ENCODE results near the gene MEIOSIN.
"Not testable (repeated sequence)": the region's sequence is repeated elsewhere in the genome, so short reads cannot be mapped to it uniquely, and the experiment has no call there.

DNA sequence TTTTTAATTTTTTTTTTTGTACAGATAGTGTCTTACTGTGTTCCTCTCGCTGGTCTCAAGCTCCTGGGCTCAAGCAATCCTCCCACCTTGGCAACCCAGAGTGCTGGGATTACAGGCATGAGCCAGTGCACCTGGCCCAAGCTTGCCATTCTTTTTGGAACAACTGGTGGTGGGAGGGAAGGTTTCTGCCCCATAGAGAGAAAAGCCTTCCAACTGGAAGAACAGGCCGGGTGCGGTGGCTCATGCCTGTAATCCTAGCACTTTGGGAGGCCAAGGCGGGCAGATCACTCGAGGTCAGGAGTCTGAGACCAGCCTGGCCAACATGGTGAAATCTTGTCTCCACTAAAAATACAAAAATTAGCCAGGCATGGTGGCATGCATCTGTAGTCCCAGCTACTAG lies 66.3 kb downstream of the MEIOSIN start:
- not testable (repeated sequence) for TF ChIP-seq ZNF133 (tag by site-specific recombination; IDR thresholded peaks at IDR 0.05); ZNF398 (tag by site-specific recombination; IDR thresholded peaks at IDR 0.05); ZFHX2 (tag by site-specific recombination; conservative IDR thresholded peaks at IDR 0.05); KLF16 (tag by site-specific recombination; IDR thresholded peaks at IDR 0.05); ZNF239 (tag by site-specific recombination; IDR thresholded peaks at IDR 0.05); GLI4 (tag by site-specific recombination; IDR thresholded peaks at IDR 0.05); ZNF701 (tag by site-specific recombination; IDR thresholded peaks at IDR 0.05); ZBTB17 (tag by site-specific recombination; IDR thresholded peaks at IDR 0.05); ZNF707 (tag by site-specific recombination; IDR thresholded peaks at IDR 0.05)
- TF ChIP-seq, protein P1, sequence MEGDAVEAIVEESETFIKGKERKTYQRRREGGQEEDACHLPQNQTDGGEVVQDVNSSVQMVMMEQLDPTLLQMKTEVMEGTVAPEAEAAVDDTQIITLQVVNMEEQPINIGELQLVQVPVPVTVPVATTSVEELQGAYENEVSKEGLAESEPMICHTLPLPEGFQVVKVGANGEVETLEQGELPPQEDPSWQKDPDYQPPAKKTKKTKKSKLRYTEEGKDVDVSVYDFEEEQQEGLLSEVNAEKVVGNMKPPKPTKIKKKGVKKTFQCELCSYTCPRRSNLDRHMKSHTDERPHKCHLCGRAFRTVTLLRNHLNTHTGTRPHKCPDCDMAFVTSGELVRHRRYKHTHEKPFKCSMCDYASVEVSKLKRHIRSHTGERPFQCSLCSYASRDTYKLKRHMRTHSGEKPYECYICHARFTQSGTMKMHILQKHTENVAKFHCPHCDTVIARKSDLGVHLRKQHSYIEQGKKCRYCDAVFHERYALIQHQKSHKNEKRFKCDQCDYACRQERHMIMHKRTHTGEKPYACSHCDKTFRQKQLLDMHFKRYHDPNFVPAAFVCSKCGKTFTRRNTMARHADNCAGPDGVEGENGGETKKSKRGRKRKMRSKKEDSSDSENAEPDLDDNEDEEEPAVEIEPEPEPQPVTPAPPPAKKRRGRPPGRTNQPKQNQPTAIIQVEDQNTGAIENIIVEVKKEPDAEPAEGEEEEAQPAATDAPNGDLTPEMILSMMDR (tag by site-specific recombination; IDR thresholded peaks at IDR 0.05) = not testable (repeated sequence)
- TF ChIP-seq, protein P2, sequence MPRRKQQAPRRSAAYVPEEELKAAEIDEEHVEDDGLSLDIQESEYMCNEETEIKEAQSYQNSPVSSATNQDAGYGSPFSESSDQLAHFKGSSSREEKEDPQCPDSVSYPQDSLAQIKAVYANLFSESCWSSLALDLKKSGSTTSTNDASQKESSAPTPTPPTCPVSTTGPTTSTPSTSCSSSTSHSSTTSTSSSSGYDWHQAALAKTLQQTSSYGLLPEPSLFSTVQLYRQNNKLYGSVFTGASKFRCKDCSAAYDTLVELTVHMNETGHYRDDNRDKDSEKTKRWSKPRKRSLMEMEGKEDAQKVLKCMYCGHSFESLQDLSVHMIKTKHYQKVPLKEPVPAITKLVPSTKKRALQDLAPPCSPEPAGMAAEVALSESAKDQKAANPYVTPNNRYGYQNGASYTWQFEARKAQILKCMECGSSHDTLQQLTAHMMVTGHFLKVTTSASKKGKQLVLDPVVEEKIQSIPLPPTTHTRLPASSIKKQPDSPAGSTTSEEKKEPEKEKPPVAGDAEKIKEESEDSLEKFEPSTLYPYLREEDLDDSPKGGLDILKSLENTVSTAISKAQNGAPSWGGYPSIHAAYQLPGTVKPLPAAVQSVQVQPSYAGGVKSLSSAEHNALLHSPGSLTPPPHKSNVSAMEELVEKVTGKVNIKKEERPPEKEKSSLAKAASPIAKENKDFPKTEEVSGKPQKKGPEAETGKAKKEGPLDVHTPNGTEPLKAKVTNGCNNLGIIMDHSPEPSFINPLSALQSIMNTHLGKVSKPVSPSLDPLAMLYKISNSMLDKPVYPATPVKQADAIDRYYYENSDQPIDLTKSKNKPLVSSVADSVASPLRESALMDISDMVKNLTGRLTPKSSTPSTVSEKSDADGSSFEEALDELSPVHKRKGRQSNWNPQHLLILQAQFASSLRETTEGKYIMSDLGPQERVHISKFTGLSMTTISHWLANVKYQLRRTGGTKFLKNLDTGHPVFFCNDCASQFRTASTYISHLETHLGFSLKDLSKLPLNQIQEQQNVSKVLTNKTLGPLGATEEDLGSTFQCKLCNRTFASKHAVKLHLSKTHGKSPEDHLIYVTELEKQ (tag by site-specific recombination; IDR thresholded peaks at IDR 0.05; ENCODE audit: borderline replicate concordance) = not testable (repeated sequence)
